Ecto neural progenitor cell (in vitro differentiated cells): ENCODE results near the gene ANAPC5.
A peak's percentile ranks its signal among the peaks of the same experiment; 100 is the strongest.
"Not testable (repeated sequence)": the region's sequence is repeated elsewhere in the genome, so short reads cannot be mapped to it uniquely, and the experiment has no call there.

Source experiments
- DNase-seq: peaks from one replicate; pipeline ENCODE4 v3.0.0-alpha.2; 2018; ENCODE audit warnings: low spot score

ANAPC5 gene, protein sequence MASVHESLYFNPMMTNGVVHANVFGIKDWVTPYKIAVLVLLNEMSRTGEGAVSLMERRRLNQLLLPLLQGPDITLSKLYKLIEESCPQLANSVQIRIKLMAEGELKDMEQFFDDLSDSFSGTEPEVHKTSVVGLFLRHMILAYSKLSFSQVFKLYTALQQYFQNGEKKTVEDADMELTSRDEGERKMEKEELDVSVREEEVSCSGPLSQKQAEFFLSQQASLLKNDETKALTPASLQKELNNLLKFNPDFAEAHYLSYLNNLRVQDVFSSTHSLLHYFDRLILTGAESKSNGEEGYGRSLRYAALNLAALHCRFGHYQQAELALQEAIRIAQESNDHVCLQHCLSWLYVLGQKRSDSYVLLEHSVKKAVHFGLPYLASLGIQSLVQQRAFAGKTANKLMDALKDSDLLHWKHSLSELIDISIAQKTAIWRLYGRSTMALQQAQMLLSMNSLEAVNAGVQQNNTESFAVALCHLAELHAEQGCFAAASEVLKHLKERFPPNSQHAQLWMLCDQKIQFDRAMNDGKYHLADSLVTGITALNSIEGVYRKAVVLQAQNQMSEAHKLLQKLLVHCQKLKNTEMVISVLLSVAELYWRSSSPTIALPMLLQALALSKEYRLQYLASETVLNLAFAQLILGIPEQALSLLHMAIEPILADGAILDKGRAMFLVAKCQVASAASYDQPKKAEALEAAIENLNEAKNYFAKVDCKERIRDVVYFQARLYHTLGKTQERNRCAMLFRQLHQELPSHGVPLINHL

DNA sequence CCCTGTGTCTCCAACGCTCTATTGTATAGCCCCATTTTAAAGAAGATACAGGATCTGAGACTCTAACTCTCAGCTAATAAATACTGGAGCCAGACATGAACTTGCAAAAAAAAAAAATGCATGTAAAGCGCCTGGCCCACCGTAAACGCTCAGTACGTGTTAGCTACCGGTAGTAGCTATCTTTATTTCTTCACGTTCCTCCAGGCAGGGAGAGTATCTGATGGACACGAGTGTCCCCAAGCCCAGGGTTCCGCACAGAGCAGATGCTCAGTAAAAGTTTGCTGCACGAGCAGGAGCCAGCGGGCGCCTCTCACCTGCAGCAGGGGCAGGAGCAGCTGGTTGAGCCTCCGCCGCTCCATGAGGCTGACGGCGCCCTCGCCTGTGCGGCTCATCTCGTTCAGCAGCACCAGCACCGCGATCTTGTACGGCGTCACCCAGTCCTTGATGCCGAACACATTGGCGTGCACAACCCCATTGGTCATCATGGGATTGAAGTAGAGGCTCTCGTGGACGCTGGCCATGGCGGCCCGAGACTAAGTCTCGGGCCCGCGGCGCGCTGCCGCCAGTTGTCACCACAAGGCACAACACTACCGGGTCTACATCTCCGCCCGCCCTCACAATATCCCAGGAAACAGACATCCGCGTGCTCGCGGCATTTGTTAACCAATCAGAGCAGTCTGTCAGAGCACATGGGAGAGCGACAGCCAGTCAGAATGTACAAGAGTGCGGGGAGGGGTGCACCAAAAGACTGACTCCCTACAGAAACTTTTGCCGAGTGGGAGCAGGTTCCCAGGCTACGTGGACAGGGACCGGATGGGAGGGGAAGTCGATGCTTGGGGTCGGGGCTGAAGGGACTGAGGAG is at the start of gene ANAPC5:
Gene ANAPC5 (minus strand): TSS at position 592 of the 862 bp plus-strand sequence. CDS start 71 bp downstream, at position 521.
- peak; percentile 98 for DNase-seq

DNA sequence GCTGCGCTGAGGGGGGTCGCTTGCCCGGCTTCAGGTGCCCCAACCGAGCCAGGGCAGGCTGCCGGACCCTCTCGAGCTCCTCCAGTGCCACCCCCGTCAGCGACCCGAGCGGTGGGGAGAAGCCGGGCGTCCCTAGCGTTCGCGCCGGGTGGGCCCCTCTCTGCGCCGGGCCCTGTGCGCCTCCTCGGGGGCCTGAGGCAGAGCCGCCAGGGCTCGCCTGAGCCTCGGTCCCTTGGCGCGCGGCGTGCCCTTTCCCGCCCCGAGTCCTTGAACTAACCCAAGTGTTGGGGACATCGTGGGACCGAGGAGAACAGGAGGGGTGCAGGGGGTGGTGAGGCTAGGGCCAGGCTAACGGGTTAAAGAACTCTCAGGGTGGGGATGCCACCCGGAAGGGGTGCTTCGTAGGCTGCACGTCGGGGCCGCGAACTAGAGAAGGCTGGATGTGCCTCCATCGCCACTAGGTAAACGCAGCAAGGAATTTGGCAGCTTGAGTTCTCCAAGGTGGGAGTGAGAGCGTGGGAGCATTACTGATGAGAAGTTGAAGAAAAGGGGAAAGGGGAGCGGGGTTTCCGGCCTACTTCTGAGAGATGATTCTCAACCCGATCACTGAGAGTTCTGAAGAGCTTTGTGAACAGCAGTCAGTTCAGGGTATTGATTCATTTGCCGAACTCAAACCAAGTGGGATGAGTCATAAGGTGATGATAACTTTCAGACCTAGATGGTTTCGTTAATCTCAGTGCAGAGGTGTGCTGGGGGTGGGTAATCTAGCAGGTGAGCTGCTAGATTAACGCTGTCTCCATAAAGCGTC is 48.3 kb upstream of the ANAPC5 start:
- DNase-seq = no peak

DNA sequence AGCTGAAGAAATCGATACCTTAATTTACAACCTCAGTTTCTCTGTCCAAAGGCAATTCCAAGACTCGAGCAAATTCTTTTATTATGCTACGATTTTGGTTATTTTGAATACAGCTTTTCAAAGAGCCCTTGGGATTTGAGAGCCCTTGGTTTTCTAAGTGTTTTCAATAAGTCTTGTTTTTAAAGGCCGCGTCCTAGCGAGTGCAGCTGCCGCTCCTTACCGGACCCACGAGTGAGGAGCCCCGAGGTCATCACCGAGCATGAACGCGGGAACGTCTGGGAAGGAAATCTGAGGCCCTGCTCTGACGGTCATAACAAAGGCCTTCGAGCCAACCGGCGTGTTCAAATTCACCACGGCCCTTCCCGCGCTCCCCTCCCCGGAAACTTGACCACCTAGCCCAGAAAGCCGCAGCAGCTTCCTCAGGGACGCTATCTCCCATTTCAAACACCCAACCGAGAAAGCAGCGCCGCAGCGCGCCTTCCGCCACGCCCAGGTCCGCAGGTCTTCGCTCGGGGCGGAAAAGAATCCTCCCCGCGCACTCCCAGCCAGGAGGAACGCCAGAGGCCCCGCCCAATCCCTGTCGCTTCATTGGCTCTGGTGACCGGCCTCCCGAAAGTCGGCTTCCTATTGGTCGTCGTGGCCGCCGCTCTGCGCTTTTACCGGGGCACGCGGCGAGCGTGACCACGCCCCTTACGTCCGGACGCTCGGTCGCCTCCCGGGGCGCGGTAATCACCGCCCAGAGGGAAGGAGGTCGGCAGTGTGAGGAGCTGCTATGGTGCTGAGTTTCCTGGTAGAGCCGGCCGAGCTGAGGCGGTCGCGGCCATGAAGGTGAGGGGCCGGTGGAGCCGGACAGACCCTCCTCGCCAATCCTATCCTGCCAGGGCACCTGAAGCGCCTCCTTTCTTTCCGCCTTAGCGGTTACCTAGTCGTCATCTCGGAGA is 47.5 kb upstream of the ANAPC5 start, which contains the start of gene RNF34:
Gene RNF34 (plus strand): TSS at position 728 of the 941 bp plus-strand sequence. CDS start 95 bp downstream, at position 823.
- peak; percentile 100 for DNase-seq

DNA sequence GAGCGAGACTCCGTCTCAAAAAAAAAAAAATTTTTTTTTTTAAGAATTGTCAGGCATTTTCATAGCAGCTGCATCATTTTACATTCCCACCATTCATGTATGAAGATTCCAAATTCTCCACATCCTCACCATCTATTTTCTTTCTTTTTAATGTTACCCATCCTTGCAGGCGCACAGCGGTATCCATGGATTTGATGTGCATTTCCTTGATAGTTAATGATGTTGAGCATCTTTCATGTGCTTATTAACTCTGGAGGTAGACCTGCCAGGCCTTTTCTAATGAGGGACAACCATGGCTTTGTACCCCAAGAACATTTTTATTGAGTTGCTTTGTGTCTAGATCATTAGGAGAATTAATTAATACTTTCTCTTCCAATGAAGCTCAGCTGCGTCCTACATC is 46.1 kb upstream of the ANAPC5 start:
- DNase-seq = no peak

DNA sequence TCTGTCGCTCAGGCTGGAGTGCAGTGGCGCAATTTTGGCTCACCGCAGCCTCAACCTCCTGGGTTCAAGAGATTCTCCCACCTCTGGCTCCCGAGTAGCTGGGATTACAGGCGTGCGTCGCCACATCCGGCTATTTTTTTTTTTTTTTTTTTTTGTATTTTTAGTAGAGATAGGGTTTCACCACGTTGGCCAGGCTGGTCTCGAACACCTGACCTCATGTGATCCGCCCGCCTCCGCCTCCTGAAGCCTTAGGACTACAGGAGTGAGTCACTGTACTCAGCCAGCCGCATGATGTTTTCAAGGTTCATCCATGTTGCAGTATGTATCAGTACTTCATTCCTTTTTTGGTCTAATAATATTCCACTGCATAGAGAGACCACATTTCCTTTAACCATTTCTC is 45.3 kb upstream of the ANAPC5 start:
- no peak for DNase-seq

DNA sequence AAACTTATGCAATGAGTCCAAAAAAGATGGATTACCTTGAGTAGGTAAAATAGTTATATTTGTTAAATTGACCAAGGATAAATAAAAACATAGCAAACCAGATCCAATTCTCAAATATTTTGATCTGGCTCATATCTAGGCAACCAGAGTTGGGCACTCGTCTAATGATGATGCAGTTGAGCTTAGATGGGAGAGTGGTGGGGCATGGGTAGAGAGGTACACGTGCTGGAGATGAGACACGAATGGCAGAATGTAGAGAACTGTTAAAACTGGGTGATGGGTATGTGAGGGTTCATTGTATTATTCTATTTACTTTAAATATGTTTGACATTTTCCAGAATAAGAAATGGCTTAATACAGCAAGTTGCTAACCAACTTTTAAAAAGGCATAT is 40.1 kb upstream of the ANAPC5 start:
- no peak for DNase-seq

DNA sequence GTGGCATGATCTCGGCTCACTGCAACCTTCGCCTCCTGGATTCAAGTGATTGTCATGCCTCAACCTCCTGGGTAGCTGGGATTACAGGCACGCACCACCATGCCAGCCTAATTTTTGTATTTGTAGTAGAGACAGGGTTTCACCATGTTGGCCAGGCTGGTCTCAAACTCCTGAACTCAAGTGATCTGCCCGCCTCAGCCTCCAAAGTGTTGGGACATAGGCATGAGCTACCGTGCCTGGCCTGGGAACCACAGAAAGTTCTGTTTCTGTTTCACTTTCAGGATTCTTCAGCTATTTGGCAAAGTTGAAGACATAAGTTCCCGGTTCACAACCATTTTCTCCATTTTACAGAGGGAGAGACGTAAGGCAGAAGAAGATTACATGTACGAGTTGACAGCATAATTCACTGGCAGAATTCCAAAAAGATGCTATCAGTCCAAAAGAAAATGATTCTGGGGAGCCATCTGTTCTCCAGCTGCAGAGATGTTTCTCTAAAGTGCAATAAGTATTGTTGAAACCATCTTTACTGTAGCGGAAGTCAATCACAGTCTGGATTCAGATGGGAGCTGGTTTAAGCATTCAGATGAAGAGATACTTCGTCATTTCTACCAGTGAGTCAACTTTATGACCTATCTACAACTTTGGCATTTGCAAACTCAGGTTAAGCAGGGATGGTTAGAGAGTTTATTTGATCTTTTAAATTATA is 39.6 kb upstream of the ANAPC5 start:
- no peak for DNase-seq

DNA sequence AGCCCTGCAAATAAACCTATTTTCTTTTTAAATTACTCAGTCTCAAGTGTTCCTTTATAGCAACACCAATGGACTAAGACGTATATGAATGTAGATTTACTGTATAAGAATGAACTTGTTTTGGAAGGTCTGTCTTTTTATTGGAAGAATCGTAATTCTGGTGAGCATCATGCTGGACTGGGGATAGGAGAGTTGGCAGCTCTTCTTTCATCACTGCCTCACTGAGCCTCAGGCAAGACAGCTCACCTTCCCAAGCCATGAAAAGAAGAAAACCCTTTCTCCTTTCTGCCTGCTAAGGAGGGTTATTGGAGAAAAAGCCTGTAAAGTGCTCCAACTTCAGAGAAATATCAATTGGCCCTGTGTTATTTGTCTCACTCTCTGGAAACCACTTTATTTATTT is 38.6 kb upstream of the ANAPC5 start:
- DNase-seq = no peak

DNA sequence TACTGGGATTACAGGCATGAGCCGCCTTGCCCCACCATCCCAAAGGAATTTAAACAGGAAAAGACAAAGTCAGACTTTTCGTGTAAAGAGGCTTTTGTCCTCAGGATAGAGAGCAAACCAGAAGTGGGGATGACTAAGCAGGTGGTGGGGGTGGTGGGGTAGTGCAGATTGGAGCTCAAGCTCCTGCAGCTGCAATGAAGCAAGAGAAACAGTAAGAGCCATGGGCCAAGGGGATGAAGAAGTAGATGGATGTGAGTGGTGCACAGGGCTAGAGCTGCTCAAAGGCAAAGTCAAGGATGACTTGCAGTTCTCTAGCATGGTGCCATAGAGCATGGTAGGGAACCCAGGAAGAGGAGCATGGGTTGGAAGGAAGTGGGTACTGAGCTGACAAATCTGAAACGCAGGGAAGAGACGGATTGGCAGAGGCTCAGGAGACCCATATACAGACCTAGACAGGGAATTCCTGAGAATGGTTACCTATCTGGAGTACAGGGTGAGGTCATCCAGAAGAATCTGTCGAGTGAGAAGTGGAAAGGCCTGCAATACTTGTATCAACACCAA is 36.3 kb upstream of the ANAPC5 start:
- DNase-seq = no peak

DNA sequence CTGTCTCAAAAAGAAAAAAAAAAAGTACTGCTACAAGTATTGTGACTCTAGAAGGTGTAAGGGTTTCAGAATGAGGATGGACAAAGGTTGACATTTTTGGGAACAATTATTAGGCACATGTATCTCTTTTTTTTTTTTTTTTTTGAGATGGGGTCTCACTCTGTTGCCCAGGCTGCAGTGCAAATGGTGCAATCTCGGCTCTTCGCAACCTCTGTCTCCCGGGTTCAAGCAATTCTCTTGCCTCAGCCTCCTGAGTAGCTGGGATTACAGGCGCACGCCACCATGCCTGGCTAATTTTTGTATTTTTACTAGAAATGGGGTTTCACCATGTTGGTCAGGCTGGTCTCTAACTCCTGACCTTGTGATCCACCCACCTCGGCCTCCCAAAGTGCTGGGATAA is 32.7 kb upstream of the ANAPC5 start:
- not testable (repeated sequence) for DNase-seq

DNA sequence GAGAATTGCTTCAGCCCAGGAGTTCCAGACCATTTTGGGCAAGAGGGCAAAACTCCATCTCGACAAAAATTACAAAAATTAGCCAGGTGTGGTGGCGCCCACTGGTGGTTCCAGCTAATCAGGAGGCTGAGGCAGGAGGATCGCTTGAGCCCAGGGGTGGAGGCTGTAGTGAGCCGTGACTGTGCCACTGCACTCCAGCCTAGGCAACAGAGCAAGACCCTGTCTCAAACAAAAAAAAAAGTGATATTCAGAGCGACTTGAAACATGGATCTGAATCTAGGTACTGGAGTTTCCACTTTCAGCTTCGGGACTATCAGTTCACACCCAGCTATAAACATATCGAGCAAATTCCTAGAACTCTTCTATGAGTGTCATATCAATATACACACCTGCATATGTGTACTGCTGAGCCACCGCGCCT is 31.4 kb upstream of the ANAPC5 start:
- DNase-seq = no peak

DNA sequence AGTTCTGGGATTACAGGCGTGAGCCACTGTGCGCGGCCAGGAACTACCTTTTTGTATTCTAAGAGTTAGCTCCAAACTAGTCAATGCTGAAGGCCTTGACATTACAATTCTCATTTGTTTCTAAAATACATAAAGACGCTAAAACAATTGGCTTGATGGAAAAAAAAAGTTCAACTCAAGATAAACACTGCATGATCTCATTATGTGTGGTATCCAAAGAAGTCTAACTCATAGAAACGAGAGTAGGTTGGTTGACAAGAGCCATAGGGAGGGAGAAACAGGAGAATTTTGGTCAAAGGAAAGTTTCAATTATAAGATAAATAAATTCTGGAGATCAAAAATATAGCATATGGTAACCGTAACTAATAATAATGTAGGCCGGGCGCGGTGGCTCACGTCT is 27.7 kb upstream of the ANAPC5 start:
- no peak for DNase-seq

DNA sequence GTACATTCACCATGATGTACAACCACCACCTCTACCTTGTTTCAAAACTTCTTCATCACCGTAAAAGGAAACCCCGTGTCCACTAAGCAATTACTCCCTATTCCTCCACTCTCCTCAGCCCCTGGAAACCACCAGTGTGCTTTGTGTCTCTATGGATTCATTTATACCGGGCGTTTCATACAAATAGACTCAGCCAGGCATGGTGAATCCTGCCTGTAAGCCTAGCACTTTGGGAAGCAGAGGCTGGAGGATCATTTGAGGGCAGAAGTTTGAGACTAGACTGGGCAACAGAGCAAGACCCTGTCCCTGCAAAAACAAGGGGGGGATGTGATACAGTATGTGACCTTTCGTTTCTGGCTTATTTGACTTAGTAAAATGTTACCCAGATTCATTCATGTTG is 26.5 kb upstream of the ANAPC5 start:
- no peak for DNase-seq

DNA sequence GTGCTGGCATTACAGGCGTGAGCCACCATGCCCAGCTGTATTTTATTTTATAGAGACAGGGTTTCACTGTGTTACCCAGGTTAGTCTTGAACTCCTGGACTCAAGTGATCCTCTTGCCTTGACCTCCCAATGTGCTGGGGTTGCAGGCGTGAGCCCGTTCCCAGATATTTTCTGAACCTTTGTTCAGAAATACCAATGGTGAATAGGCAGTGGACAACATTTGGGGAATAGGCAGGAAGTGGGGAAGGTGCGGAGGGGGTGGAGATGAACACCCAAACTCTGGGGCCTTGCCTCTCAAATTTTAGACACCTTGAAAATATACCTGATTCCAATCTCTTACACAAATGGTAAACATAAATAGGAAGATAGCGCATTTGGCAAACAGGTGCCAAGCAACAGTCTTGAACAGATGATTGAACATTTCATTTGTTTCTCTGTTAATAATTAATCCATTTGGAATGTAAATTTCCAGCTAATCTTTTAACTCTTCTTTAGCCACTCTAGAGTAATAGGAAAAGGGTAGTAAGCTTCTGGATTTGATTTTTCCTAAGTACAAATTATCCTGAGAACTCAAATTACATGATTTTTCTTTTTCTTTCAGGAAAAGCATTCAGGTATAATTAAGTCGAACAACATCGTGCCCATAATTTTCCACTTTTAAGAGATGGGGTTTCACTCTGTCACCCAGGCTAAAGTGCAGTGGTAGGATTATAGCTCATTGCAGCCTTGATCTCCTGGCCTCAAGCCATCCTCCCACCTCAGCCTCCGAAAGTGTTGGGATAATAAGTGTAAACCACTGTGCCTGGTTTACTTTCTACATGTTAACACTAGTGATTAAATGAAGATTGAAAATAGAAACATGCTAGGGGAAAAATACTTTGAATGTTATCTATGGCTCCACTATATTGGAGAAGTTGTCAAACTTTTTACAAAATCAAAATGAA is 24.8 kb upstream of the ANAPC5 start:
- DNase-seq = no peak

DNA sequence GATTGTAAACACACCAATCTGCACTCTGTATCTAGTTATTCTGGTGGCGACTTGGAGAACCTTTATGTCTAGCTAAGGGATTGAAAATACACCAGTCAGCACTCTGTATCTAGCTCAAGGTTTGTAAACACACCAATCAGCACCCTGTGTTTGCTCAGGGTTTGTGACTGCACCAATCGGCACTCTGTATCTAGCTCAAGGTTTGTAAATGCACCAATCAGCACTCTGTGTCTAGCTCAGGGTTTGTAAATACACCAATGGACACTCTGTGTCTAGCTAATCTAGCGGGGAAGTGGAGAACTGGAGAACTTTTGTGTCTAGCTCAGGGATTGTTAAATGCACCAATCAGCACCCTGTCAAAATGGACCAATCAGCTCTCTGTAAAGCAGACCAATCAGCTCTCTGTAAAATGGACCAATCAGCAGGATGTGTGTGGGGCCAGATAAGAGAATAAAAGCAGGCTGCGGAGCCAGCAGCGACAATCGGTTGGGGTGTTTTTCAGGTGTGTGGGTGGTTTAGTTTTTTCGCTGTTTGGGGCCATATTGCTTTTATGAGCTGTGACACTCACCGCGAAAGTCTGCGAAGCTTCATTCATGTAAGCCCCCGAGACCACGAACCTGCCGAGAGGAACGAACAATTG is 22.9 kb upstream of the ANAPC5 start:
- not testable (repeated sequence) for DNase-seq

DNA sequence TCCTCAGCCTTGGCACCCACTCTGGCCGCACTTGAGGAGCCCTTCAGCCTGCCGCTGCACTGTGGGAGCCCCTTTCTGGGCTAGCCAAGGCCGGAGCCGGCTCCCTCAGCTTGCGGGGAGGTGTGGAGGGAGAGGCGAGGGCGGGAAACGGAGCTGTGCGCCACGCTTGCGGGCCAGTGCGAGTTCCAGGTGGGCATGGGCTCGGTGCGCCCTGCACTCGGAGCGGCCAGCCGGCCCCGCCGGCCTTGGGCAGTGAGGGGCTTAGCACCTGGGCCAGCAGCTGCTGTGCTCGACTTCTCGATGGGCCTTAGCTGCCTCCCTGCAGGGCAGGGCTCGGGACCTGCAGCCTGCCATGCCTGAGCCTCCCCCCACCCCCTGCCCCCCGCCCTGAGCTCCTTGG is 22.1 kb upstream of the ANAPC5 start:
- DNase-seq = not testable (repeated sequence)

DNA sequence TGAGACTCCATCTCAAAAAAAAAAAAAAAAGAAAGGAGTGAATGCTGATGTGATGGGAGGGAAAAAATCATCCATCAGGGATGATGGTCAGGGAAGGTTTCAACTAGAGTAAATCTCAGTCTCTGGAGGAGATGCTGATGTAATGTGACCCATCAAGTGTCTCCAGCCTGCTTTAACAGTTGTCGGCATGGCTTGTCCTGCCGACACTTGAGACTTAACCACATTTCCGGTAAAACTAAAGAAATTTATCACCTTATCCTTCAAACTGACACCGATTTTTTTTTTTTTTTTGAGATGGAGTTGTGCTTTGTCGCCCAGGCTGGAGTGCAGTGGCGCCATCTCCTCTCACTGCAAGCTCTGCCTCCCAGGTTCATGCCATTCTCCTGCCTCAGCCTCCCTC is 21.5 kb upstream of the ANAPC5 start:
- DNase-seq = no peak

DNA sequence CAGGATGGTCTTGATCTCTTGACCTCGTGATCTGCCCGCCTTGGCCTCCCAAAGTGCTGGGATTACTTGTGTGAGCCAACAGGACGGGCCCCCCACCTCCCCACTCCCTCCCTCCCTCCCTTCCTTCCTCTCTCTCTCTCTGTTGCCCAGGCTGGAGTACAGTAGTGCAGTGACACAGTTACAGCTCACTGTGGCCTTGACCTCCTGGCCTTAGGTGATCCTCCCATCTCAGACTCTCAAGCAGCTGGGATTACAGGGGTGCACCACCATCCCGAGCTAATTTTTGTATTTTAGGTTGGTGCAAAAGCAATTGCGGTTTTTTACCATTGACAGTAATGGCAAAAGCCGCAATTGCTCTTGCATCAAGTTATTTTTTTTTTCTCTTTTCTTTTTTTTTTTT is 19.2 kb upstream of the ANAPC5 start:
- no peak for DNase-seq
